ENCODE data around the gene RPL26.

RPL26 gene

GRCh38 chr17:8368193-8368592 is 14.8 kb downstream of the RPL26 start:
- TF ChIP-seq CTCF (IDR thresholded peaks at IDR 0.05; ENCODE audit: borderline replicate concordance, insufficient read depth, low read depth, low read length): no peak
- H3K4me3 ChIP-seq (ENCODE audit: low read depth, low read length): no peak overlapping the region

DNA sequence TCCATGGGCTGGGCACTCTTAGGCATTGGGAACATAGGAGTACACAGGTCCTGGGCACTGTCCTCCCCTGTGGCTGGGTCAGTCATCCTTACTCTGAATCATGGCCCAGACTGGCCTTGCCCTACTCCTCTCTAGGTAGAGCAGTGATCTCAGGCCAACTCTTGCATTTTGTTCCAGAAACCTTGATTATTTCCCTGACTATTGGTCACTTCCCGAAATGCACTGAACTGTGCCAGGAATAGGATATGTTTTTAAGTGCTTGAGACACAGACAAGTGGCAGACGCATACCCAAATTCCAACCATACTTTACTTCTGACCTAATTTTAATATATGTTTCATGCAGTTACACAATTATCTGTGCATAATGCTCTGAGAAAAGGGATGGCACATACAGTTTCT is 16.8 kb downstream of the RPL26 start:
- H3K4me3 ChIP-seq (ENCODE audit: low read depth, low read length): no peak overlapping the region
- TF ChIP-seq CTCF (IDR thresholded peaks at IDR 0.05; ENCODE audit: borderline replicate concordance, insufficient read depth, low read depth, low read length): no peak

- no peak for TF ChIP-seq CTCF (IDR thresholded peaks at IDR 0.05; ENCODE audit: borderline replicate concordance, insufficient read depth, low read depth, low read length)
- H3K4me3 ChIP-seq (ENCODE audit: low read depth, low read length): no peak overlapping the region
These were observed 17.9 kb downstream of the RPL26 start for GRCh38 chr17:8365143-8365542.

DNA sequence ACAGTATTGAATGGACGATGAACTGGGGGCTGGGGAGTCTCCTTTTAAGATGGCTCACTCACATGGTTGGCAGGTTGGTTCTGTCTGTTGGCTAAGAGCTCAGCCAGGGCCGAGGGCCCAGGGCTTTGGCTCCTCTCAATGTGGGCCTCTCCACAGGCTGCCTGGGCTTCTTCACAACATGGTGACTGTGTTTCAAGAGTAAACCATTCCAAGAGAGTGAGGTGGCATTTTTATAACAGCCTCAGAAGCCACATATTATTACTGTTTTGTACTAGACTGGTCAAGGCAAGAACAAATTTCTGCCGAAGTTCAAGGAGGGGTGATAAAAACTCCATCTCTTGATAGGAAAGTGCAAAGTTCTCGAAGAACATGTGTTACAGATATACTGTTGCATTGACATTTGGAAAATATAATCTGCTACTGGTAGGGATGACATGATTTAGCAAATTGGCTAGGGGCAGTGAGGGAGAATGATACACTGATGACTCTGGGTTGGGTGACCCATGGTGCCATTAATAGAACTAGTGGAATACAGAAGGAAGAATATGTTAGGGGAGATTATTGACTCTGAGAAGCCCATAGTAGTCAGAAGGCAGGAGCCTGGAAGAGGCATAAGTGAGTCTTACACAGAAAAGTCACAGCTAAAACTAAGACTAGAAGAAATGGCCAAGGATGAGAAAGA is 20.2 kb downstream of the RPL26 start:
- TF ChIP-seq CTCF (IDR thresholded peaks at IDR 0.05; ENCODE audit: borderline replicate concordance, insufficient read depth, low read depth, low read length): no peak
- H3K4me3 ChIP-seq (ENCODE audit: low read depth, low read length): no peak overlapping the region

DNA sequence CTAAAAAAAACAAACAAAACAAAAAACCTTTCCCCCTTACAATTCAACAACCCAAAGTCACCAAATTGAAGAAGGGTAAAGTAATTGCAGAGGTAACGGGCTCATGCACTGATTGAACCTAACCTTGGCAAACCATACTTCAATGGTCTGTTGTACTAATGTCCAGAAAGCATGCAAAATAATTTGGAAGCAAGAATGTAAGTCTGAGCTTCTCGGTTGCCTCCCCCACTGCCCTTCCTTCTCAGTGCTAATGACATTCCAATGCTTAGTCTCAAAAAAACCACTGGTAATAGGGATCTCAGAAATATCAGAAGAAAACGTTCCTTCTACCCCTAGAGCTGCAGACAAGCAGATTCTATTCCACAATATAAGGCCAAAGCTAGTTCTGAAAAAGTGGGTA is 22.2 kb downstream of the RPL26 start:
- H3K4me3 ChIP-seq (ENCODE audit: low read depth, low read length): no peak overlapping the region
- TF ChIP-seq CTCF (IDR thresholded peaks at IDR 0.05; ENCODE audit: borderline replicate concordance, insufficient read depth, low read depth, low read length): no peak

DNA sequence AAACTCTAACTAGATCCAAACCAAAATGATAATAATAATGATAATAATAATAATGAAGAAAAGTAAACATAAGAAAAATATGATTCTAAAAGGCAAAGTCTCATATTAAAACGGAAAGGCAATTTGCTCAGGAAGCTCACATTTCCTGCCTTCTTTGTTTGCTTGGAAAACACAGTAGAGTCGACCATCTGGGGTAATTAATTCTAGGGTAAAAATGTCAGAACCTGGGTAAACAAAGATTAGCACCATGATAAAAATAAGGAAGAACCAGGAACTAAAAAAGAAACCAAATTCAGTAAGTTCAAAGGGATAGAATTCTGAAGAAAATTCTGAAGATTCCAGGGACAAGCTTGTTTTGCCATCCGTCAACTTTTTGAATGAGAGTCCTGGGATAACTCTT is 22.7 kb downstream of the RPL26 start:
- no peak for TF ChIP-seq CTCF (IDR thresholded peaks at IDR 0.05; ENCODE audit: borderline replicate concordance, insufficient read depth, low read depth, low read length)
- H3K4me3 ChIP-seq (ENCODE audit: low read depth, low read length): no peak overlapping the region

DNA sequence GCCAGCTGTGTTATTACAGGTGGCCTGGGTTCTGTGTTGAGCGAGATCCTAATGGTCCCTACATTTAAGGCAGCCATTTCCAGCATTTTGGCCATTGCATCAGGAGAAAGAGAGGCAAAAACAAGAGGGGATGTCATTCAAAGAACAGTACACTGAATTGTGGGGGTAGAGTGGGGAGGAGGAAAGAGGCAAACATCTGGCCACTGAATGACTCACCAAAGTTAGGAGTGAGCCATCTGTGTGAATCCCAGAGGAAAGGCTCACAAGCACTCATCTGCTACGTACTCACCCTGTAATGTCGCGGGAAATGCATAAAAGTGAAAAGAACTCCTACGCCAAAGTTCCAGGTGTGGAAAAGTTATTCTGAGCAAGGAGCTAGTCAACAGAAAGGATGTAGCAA is 23.2 kb downstream of the RPL26 start:
- TF ChIP-seq CTCF (IDR thresholded peaks at IDR 0.05; ENCODE audit: borderline replicate concordance, insufficient read depth, low read depth, low read length): no peak
- H3K4me3 ChIP-seq (ENCODE audit: low read depth, low read length): no peak overlapping the region
